ENCODE measurements around the gene SMARCA4.

DNA sequence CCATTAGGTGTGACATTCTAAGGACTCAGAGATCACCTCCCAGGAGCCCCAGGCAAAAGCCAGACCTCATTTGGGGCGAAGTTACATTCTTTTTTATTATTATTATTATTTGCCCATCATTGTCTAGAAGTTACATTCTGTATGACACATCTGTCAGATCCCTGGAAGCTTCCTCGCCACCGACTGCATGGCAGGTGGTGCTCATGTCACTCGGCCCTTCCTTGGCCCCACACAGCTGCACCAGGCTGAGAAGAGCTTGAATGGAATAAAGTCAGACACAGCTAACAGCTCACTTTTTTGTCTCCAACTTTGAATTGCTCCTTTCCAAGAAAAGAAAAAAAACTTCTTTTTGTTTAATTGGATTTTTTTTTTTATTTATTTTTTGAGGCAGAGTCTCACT is 87.0 kb downstream of the SMARCA4 start:
- TF ChIP-seq POLR2A (IDR thresholded peaks at IDR 0.05; ENCODE audit: low read depth, low read length): no peak
- no peak for TF ChIP-seq POLR2AphosphoS5 (IDR thresholded peaks at IDR 0.05; ENCODE audit: low read depth, low read length)
